MM.1S (cell line): ENCODE measurements around the gene PHC3.

Experiments
- EZH2phosphoT487 ChIP-seq: fragments of 300-600 bp; sonication (generic); IDR thresholded peaks from 2 replicates; pipeline ENCODE4 v1.6.1; 2018; ENCODE audit warnings: antibody characterized with exemption, low read length
- TF ChIP-seq, protein P1 (sequence below): fragments of 300-600 bp; sonication (generic); IDR thresholded peaks from 2 replicates; pipeline ENCODE4 v1.5.1; 2016; ENCODE audit warnings: antibody characterized with exemption, low read length, mixed read lengths

DNA sequence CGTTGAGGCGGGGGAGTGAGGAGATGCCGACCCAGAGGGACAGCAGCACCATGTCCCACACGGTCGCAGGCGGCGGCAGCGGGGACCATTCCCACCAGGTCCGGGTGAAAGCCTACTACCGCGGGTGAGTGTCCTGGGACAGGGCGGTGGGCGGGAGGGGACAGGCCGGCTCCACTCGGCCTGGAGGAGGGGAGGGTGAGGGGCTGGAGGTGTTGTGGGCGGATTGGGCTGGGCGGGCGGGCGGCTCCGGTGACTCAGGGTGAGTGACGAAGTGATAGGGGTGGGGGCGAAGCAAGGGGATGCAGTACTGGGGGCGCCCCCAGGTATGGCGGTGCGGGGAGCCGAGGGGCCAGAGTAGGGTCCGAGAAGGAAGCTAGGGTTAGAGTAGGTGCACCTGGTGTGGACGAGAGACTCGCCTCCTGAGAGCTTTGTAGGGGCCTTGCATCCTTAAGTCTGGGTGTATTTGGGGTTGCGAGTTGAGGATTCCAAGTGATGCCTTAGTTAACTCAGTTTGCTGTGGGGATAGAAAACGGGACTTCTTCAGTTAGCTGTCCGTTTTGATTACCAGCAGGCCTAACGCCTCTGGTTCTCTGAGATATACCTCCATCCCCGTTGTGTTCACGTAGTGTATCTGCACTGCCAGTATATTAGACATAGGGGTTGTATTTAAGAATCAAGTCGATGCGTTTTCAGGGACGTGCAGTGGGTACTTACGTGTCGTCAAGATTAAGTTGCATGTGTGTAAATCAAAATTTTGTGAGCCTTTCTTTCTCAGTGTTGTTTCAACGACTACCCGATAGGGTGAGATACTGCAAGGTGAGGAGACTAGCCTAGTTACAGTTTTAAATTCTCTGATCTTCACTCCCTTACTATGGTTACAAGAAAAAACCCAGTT is 41.4 kb upstream of the PHC3 start:
- TF ChIP-seq, protein P1, sequence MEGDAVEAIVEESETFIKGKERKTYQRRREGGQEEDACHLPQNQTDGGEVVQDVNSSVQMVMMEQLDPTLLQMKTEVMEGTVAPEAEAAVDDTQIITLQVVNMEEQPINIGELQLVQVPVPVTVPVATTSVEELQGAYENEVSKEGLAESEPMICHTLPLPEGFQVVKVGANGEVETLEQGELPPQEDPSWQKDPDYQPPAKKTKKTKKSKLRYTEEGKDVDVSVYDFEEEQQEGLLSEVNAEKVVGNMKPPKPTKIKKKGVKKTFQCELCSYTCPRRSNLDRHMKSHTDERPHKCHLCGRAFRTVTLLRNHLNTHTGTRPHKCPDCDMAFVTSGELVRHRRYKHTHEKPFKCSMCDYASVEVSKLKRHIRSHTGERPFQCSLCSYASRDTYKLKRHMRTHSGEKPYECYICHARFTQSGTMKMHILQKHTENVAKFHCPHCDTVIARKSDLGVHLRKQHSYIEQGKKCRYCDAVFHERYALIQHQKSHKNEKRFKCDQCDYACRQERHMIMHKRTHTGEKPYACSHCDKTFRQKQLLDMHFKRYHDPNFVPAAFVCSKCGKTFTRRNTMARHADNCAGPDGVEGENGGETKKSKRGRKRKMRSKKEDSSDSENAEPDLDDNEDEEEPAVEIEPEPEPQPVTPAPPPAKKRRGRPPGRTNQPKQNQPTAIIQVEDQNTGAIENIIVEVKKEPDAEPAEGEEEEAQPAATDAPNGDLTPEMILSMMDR = peak; percentile 44
- no peak for TF ChIP-seq EZH2phosphoT487
